ENCODE data around the gene HUNK.

GRCh38 chr21:31901315-31901714 is 28.5 kb downstream of the HUNK start:
- TF ChIP-seq RAD21 (IDR thresholded peaks at IDR 0.05; ENCODE audit: low read depth) (no peak), YY1 (IDR thresholded peaks at IDR 0.05; ENCODE audit: low read depth) (no peak), TEAD4 (IDR thresholded peaks at IDR 0.05) (no peak), CEBPB (IDR thresholded peaks at IDR 0.05) (no peak), FOXM1 (IDR thresholded peaks at IDR 0.05; ENCODE audit: borderline replicate concordance, low read depth) (no peak), EP300 (IDR thresholded peaks at IDR 0.05; ENCODE audit: borderline replicate concordance) (no peak)
